ENCODE measurements around the gene UBE2J1.

- TF ChIP-seq FOXM1 (IDR thresholded peaks at IDR 0.05; ENCODE audit: borderline replicate concordance), result no peak
- TF ChIP-seq PKNOX1 (IDR thresholded peaks at IDR 0.05), result no peak
- no peak for TF ChIP-seq SUZ12 (IDR thresholded peaks at IDR 0.05)
- TF ChIP-seq FOXK2 (IDR thresholded peaks at IDR 0.05), result no peak
- no peak for TF ChIP-seq SP1 (IDR thresholded peaks at IDR 0.05)
- no peak for TF ChIP-seq ZNF384 (IDR thresholded peaks at IDR 0.05)
Observed at GRCh38 chr6:89302936-89303335, 49.6 kb downstream of the UBE2J1 start.

Data from HEK293T (cell line).